GM18868 (cell line): ENCODE results near the gene S100P.
A peak's percentile ranks its signal among the peaks of the same experiment; 100 is the strongest.
"Not testable (repeated sequence)": the region's sequence is repeated elsewhere in the genome, so short reads cannot be mapped to it uniquely, and the experiment has no call there.

Experiments used
- ATAC-seq: cut with Tn5 transposase; IDR thresholded peaks from one replicate; pipeline ENCODE4 v1.9.1; 2021; ENCODE audit warnings: mild to moderate bottlenecking, moderate library complexity; ENCODE audit not compliant: unreplicated experiment

S100P gene

GRCh38 chr4:6672541-6673190 is 21.0 kb upstream of the S100P start:
- ATAC-seq, result not testable (repeated sequence)

- ATAC-seq, result not testable (repeated sequence)
Measured at GRCh38 chr4:6673191-6673659, 20.5 kb upstream of the S100P start.

GRCh38 chr4:6673660-6674499 is 19.8 kb upstream of the S100P start:
- ATAC-seq, result peak; percentile 70

- ATAC-seq, result peak; percentile 47
Measured at GRCh38 chr4:6674500-6675149, 19.1 kb upstream of the S100P start.

- no peak for ATAC-seq
Measured at GRCh38 chr4:6676722-6677558, 16.7 kb upstream of the S100P start.

- ATAC-seq, result no peak
Measured at GRCh38 chr4:6680372-6681034, 13.2 kb upstream of the S100P start.

- ATAC-seq, result no peak
Measured at GRCh38 chr4:6681191-6681590, 12.5 kb upstream of the S100P start.

GRCh38 chr4:6682862-6683590 is 10.7 kb upstream of the S100P start:
- no peak for ATAC-seq

GRCh38 chr4:6684656-6685055 is 9.0 kb upstream of the S100P start:
- no peak for ATAC-seq

GRCh38 chr4:6686104-6686787 is 7.4 kb upstream of the S100P start:
- ATAC-seq, result no peak

GRCh38 chr4:6687947-6688878 is 5.5 kb upstream of the S100P start:
- no peak for ATAC-seq

GRCh38 chr4:6688879-6689505 is 4.7 kb upstream of the S100P start:
- peak; percentile 99 for ATAC-seq

- no peak for ATAC-seq
Measured at GRCh38 chr4:6689506-6689960, 4.1 kb upstream of the S100P start.

- no peak for ATAC-seq
Measured at GRCh38 chr4:6692379-6692778, 1.3 kb upstream of the S100P start.

- ATAC-seq, result no peak
Measured at GRCh38 chr4:6692806-6693205, 872 bp upstream of the S100P start.

GRCh38 chr4:6694177-6694901 is 661 bp downstream of the S100P start:
- ATAC-seq, result no peak
